GM19025 (cell line): ENCODE data around the gene OR3A3.
"Not testable (repeated sequence)": the region's sequence is repeated elsewhere in the genome, so short reads cannot be mapped to it uniquely, and the experiment has no call there.

Experiments used
- ATAC-seq: cut with Tn5 transposase; IDR thresholded peaks from one replicate; pipeline ENCODE4 v1.9.1; 2021; ENCODE audit warnings: mild to moderate bottlenecking, low read depth, moderate library complexity; ENCODE audit not compliant: unreplicated experiment

Gene OR3A3

GRCh38 chr17:3411070-3411469 lies at the start of gene OR3A3:
OR3A3 (plus strand) TSS chr17:3411370.
- no peak for ATAC-seq

DNA sequence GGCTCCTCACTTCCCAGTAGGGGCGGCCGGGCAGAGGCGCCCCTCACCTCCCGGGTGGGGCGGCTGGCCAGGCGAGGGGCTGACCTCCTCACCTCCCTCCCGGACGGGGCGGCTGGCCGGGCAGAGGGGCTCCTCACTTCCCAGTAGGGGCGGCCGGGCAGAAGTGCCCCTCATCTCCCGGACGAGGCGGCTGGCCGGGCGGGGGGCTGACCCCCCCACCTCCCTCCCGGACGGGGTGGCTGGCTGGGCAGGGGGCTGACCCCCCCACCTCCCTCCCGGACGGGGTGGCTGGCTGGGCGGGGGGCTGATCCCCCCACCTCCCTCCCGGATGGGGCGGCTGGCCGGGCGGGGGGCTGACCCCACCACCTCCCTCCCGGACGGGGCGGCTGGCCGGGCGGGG lies 40.0 kb upstream of the OR3A3 start:
- ATAC-seq: not testable (repeated sequence)

DNA sequence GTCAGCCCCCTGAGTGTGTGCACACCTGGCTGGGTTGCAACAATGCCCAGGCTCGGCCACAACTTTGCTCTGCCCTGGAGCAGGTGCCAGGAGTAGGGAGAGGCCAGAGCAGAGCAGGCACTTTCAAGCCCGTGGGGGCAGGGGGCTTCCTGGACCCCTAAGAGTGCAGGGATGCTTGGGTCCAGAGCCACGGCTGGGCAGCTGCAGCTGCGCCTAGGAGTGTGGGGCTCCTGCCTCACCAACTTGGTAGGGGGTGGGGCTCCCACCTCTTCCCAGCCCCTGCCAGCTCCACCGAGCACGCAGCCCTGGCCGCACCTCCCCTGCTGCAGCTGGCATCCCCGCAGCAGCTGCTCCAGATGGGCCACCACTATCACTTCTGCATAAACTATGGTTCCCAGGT lies 32.8 kb upstream of the OR3A3 start:
- ATAC-seq: no peak

DNA sequence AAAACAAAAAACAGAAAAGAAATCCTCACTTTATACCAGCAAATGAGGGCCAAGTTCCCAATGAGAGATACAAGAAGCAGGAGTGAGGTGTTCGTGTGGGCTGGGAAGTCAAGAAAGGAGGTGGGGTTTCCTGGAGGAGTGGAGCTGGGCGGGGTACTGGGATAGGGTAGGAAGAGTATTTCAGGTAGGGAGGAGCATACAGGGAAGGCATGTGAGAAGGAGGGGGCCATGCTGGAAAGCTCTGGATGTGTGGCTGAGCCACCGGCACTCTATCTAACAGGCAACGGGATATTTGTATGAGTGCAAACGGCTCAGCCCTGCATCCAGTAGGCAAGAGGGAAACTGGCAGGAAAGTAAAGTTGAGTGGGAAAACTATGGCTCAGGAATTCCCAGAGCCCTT lies 29.2 kb upstream of the OR3A3 start:
- no peak for ATAC-seq

DNA sequence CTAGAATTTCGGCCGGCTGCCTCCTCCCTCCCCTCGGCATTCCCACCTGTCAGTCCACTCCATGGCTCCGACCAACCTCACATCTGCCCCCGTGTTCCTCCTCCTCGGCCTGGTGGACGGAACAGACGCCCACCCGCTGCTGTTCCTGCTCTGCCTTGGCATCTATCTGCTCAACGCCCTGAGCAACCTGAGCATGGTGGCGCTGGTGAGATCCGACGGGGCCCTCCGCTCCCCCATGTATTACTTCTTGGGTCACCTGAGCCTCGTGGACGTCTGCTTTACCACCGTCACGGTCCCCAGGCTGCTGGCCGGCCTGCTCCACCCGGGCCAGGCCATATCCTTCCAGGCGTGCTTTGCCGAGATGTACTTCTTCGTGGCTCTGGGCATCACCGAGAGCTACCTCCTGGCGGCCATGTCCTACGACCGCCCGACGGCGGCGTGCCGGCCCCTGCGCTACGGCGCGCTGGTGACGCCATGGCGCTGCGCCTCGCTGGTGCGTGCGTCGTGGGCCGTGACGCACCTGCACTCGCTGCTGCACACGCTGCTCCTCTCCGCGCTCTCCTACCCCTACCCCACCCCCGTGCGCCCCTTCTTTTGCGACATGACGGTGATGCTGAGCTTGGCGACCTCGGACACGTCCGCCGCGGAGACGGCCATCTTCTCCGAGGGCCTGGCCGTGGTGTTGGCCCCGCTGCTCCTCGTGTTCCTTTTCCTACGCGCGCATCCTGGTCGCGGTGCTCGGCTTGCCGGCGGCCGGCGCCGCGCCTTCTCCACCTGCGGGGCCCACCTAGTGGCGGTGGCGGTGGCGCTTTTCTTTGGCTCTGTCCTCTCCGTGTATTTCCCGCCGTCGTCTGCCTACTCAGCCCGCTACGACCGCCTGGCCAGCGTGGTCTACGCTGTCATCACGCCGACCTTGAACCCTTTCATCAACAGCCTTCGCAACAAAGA lies 25.0 kb upstream of the OR3A3 start, which contains the start of gene OR3A2:
Gene OR3A2 (minus strand): TSS at position 440 of the 948 bp plus-strand sequence.
- no peak for ATAC-seq

DNA sequence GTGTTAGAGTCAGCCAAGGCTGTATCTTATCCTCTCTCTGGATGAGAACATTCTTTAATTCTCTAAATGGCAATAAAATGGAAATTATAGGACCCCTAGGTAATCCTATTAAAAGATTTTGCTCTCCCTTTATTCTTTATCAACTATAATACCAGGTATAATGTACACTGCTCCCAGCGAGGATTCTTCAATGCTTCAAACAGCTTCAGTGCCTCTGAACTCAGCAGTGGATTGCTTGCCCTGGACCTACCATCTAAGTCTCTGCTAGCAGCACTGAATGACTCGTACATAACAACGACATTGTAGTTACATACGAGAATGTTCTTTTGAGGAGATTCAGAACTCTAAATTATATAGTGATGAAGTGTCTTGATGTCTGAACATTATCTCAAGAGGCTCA lies 21.4 kb upstream of the OR3A3 start:
- ATAC-seq: no peak

GRCh38 chr17:3397801-3398200 lies 13.4 kb upstream of the OR3A3 start:
- not testable (repeated sequence) for ATAC-seq

- ATAC-seq: no peak
These were observed 12.9 kb upstream of the OR3A3 start, which contains the start of gene OR1E1 for GRCh38 chr17:3398310-3398709. OR1E1 (minus strand) TSS chr17:3398410; CDS start chr17:3398410, 0 bp downstream.

- ATAC-seq: no peak
These were observed 11.1 kb upstream of the OR3A3 start for GRCh38 chr17:3400055-3400454.

- ATAC-seq: no peak
These were observed 9.4 kb upstream of the OR3A3 start for GRCh38 chr17:3401786-3402185.

- not testable (repeated sequence) for ATAC-seq
These were observed 7.3 kb upstream of the OR3A3 start for GRCh38 chr17:3403856-3404255.

DNA sequence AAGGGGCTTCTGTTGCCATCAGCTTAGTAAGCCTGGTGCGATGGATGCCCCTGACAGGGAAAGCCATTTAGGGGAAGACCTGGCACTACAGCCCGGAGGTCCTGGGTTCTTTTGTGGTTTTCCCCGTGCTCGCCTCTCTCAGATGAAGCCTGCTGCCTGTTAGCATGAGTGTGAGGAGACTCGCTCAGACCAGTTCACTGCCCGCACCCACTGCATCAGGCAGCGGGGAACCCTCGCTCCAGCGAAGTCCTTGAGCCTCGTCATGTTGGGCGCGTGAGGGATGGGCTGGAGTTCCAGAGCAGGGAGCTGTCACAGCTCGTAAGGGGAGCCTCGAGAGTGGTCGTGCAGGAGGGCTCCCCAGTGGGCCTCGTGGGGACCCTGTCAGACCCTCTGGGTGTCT lies 1.0 kb downstream of the OR3A3 start:
- ATAC-seq: not testable (repeated sequence)

DNA sequence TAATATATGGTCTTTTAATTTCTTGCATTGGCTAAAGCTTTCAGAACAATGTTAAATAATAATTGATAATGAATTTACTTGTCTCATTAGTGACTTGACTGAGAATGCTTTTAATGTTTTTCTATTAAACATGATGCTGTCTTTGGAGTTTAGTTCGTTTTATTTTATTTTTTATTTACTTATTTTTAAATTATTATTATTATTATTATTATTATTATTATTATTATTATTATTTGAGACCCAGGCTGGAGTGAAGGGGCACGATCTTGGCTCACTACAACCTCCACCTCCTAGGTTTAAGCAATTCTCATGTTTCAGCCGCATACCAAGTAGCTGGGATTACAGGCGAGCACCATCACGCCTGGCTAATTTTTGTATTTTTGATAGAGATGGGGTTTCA lies 4.4 kb downstream of the OR3A3 start:
- no peak for ATAC-seq

- no peak for ATAC-seq
These were observed 7.1 kb downstream of the OR3A3 start for GRCh38 chr17:3418222-3418621.

DNA sequence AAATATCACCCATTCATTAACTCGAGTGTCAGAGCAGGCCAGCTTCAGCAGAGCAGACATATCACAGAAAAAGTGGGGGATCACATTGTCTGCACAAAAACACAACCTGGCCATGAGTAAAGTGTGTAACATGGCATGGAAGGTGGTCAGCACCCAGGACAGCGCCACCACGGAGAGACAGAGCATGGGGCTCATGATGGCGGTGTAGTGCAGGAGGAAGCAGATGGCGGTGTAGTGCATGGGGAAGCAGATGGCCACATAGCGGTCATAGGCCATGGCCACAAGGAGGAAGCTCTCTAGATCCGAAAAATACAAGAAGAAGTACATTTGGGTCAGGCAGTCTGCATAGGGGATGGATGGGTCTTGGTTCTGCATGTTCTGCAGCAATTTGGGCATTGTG lies 22.0 kb downstream of the OR3A3 start:
- not testable (repeated sequence) for ATAC-seq

DNA sequence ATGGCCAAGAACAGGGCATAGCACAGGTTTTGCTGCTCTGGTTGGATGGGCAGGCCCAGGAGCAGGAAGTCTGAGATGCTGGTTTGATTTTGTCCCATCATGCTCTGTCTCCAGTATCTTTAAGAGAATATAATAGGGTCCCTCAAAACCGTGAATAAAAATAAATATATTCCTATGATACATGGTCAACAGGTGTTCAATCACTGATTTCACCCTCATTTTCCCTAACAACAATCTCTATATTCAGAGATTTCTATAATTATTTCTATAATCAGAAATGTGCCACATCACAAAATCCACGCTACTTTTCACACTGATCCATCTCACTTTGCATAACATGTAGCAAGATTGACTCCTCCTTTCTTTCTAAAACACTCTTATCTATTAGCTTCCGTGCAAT lies 22.6 kb downstream of the OR3A3 start, which contains the start of gene OR1E2:
Gene OR1E2 (minus strand): TSS at position 101 of the 400 bp plus-strand sequence. CDS start 0 bp downstream, at position 101.
- no peak for ATAC-seq

DNA sequence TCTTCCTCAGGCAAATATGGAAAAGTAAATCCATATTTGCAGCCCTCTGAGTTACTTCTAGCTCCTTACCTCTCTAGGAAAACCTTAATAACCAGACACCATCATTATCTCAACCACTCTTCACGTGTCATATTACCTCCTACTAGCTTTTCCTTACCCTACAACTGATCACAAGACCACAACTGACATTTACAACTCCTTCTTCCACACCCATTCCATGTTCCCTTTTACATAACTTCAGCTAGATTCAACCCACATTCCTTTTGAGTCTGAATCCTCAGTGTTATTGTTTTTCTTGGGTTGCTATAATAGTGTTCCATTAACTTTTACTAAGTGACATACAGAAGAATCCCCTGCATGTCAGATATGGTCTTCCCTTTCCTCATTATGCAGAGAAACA lies 27.2 kb downstream of the OR3A3 start:
- no peak for ATAC-seq

- no peak for ATAC-seq
These were observed 29.3 kb downstream of the OR3A3 start for GRCh38 chr17:3440451-3440850.

DNA sequence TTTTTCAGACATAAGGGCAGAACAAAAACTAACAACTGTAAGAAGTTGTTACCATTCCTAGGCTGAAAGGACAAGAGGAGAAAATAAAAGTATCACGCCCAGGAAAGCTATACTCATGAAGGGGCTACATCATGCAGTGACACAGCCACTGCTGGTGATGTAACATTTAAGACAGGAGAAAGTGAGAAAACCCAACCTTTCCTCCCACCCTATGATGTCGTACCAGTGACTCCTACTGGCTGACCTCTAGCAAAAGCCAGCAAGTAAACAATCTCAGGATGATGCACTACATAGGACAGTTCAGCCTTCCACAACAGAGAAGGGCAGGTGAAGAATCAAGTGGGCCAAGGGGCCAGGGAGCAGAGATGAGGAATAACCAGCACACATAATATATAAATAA lies 36.5 kb downstream of the OR3A3 start:
- ATAC-seq: no peak

GRCh38 chr17:3448059-3448665 lies 37.0 kb downstream of the OR3A3 start:
- ATAC-seq: no peak

GRCh38 chr17:3466355-3466754 lies 55.2 kb downstream of the OR3A3 start:
- not testable (repeated sequence) for ATAC-seq
